GM18499 (cell line): Measurements from ENCODE around the gene PARG.
"Not testable (repeated sequence)": the region's sequence is repeated elsewhere in the genome, so short reads cannot be mapped to it uniquely, and the experiment has no call there.

Experiments
- ATAC-seq: cut with Tn5 transposase; IDR thresholded peaks from one replicate; pipeline ENCODE4 v1.9.1; 2021; ENCODE audit warnings: moderate number of reproducible peaks; ENCODE audit not compliant: insufficient read depth, unreplicated experiment

Gene PARG

DNA sequence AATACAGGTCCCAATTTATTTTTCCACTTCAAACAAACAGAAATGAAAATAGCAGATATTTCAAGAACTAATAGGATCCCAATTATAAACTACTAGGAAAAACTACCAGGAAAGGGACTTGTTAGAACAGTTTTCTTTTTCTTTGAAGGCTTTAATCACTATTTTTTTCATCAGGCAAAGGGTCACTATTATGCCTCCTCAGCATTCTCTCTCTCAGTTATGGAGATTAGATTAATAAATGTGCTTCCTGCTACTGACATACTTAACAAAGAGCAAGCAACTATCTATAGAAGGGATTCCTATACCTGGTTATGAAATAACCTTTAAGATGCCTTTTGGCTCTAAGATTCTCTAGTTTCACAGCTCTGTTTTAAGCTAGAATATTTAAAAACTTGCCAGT is 108.7 kb downstream of the PARG start:
- ATAC-seq = no peak

GRCh38 chr10:49831352-49832035 is 110.3 kb downstream of the PARG start:
- ATAC-seq = no peak

- no peak for ATAC-seq
These were observed 111.0 kb downstream of the PARG start for GRCh38 chr10:49830846-49831245.

GRCh38 chr10:49830016-49830415 is 111.8 kb downstream of the PARG start:
- no peak for ATAC-seq

GRCh38 chr10:49827297-49827696 is 114.5 kb downstream of the PARG start:
- no peak for ATAC-seq

GRCh38 chr10:49819234-49819958 is 122.4 kb downstream of the PARG start:
- ATAC-seq = no peak

GRCh38 chr10:49817845-49818244 is 124.0 kb downstream of the PARG start:
- no peak for ATAC-seq

DNA sequence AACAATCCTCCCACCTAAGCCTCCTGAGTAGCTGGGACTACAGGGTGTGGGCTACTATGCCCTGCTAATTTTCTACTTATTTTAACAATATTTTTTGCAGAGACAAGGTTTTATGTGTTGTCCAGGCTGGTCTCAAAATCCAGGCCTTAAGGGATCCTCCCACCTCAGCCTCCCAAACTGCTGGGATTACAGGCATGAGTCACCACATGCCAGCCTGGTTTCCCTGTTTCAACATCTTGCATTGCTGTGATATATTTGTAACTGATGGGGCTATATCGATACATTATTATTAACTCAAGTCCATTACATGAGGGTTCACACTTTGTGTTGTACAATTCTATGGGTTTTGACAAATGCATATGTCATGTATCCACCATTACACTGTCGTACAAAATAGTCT is 137.8 kb downstream of the PARG start:
- ATAC-seq = no peak

- ATAC-seq = no peak
These were observed 143.6 kb downstream of the PARG start for GRCh38 chr10:49798275-49798674.

DNA sequence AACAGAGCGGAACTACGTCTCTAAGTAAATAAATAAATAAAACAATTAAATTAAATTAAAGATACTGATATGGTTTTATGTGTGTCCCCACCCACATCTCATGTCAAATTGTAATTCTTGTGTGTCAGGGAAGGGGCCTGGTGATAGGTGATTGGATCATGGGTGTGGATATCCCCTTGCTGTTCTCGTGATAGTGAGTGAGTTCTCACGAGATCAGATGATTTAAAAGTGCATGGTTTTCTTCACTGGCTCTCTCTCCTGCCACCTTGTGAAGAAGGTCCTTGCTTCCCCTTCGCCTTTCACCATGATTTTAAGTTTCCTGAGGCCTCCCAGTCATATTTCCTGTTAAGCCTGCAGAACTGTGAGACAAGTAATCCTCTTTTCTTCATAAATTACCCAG is 150.7 kb downstream of the PARG start:
- ATAC-seq = no peak

GRCh38 chr10:49784681-49785080 is 157.1 kb downstream of the PARG start:
- ATAC-seq = no peak

DNA sequence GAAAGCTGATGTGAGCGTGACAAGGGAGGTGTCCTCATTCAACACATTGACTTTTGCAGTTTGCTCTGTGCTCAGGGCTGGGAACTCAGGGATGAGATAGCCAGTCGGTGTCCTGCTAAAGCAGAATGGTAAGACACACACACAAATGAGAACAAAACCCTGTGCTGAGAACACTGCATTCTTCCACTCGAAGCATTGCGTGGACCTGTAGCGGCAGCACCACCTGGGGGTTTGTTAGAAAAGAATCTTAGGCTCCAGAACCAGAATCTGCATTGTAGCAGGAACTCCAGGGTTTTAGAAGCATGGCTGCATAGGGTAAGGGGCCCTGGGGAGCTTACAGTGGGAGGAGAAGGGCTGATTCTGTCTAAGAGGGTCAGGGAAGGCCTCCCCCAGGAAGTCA is 158.2 kb downstream of the PARG start:
- ATAC-seq = no peak

- ATAC-seq = no peak
These were observed 160.6 kb downstream of the PARG start for GRCh38 chr10:49781247-49781646.

- ATAC-seq = no peak
These were observed 163.6 kb downstream of the PARG start for GRCh38 chr10:49778197-49778596.

GRCh38 chr10:49776851-49777250 is 165.0 kb downstream of the PARG start:
- ATAC-seq = no peak

DNA sequence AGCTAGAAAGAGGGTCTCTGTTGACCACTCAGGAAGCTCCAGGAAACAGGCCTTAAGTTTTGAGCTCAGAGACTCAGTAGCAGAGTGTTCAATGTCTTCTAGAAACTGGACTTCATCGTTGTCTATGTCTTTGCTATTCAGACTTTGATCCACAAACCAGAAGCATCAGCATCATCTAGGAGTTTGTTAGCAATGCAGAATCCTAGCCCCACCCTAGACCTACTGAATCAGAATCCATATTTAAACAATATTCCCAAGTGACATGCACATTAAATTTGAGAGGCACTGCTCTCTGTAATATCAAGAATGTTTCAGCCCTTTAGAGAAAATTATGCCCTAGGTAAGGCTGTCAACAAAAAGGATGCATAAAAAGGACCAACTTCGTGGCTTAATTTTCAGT is 166.8 kb downstream of the PARG start:
- ATAC-seq = no peak

GRCh38 chr10:49772944-49773343 is 168.9 kb downstream of the PARG start:
- ATAC-seq = not testable (repeated sequence)

- ATAC-seq = not testable (repeated sequence)
These were observed 170.8 kb downstream of the PARG start for GRCh38 chr10:49771046-49771445.

- ATAC-seq = no peak
These were observed 172.1 kb downstream of the PARG start for GRCh38 chr10:49769692-49770091.

DNA sequence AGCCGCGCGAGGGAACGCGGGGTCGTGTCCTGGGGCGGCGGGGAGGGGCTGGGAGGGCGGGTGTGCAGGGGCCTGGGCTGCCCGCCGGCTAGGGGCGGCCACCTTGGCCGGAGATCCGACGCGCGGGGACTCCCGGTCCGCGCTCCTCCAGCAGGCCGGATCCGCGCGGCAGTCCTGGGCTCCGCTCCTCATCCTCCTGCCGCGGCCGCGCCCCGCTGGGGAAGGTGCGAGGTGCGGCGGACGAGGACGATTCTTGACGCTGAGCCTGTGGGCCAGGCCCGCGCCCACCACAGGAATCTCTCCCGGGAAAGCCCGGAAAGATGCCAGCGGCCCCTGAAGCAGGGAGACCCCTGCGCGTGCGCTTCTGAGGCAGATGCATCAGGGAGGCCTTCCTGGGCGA is 173.1 kb downstream of the PARG start:
- no peak for ATAC-seq

GRCh38 chr10:49768329-49768728 is 173.5 kb downstream of the PARG start:
- no peak for ATAC-seq
